HCT116 (cell line): Measurements from ENCODE around the gene FA2H. TPM values are rescaled to one million over a fixed set of nuclear protein-coding genes. Genes with fewer than 3 reads are reported as not detected.

ENCODE experiments used
- ATAC-seq: fragments of 200-7000 bp; cut with Tn5 transposase; 2 replicates; pipeline ENCODE4 v1.9.1; 2020; ENCODE audit warnings: mild to moderate bottlenecking, moderate library complexity
- BruUV-seq: library from RNA; stranded (reverse); fragments of 400-500 nt; replicated peaks from 2 replicates; lab custom pipeline; 2021; lab: Mats Ljungman, UMichigan
- CTCF ChIA-PET: fragments of 300-600 bp; sonication (Branson Sonifier 250); formaldehyde crosslinking; loops from one replicate; lab custom pipeline; 2021; ENCODE audit warnings: antibody characterized with exemption; lab: Charles Lee
- POLR2A ChIA-PET: fragments of 300-600, 350-600 bp; sonication (Branson Sonifier 250); formaldehyde crosslinking; loops from one replicate; lab custom pipeline; 2021; ENCODE audit warnings: antibody characterized with exemption; lab: Charles Lee
- RAD21 ChIA-PET, 2 experiments: fragments of 300-600 bp; sonication (Branson Sonifier 250); formaldehyde crosslinking; loops; one replicate each; lab custom pipeline; 2023; ENCODE audit warnings: low total read pairs in 2 of 2; ENCODE audit not compliant: uncharacterized antibody in 2 of 2, unreplicated experiment in 2 of 2, low non-redundant PET in 1 of 2; lab: Charles Lee
- DNase-seq: peaks from one replicate; pipeline ENCODE4 v3.0.0-alpha.2; 2010; ENCODE audit warnings: low read depth, low spot score
- H2AFZ ChIP-seq: fragments of 200-600 bp; shearing (Covaris generic), sonication (generic); 2 replicates; pipeline ENCODE4 v1.6.1; 2017; ENCODE audit warnings: low read depth, mixed run types, mixed read lengths, antibody characterized with exemption, low read length; ENCODE audit not compliant: poor library complexity, severe bottlenecking
- H3K27ac ChIP-seq: 2 replicates; pipeline ENCODE4 v1.5.1; 2012; ENCODE audit warnings: low read depth, low read length
- H3K27me3 ChIP-seq: fragments of 200-600 bp; sonication (generic); 2 replicates; pipeline ENCODE4 v1.6.1; 2016; ENCODE audit warnings: mixed run types, low read length, mixed read lengths; ENCODE audit not compliant: insufficient read depth
- H3K36me3 ChIP-seq, 2 experiments: fragments of 200-500 bp in 1 of 2; fragments of 200-600 bp in 1 of 2; sonication (Bioruptor generic) in 1 of 2; sonication (generic) in 1 of 2; 2 replicates each; pipeline versions ENCODE4 v1.5.1 to v1.6.1; 2014 to 2016; ENCODE audit warnings: low read length in 2 of 2, inconsistent platforms in 1 of 2, mixed read lengths in 1 of 2, mixed run types in 1 of 2; ENCODE audit not compliant: insufficient read depth in 2 of 2, control insufficient read depth in 1 of 2
- H3K4me1 ChIP-seq, 2 experiments: fragments of 200-600 bp in 1 of 2; sonication (generic) in 1 of 2; 2 replicates each; pipeline versions ENCODE4 v1.5.1 to v1.6.1; 2012 to 2017; ENCODE audit warnings: low read length in 2 of 2, inconsistent platforms in 1 of 2, mild to moderate bottlenecking in 1 of 2, mixed read lengths in 1 of 2, mixed run types in 1 of 2, moderate library complexity in 1 of 2; ENCODE audit not compliant: insufficient read depth in 2 of 2, control insufficient read depth in 1 of 2
- H3K4me2 ChIP-seq: fragments of 200-600 bp; sonication (generic); 2 replicates; pipeline ENCODE4 v1.6.1; 2017; ENCODE audit warnings: mixed run types, low read length, mixed read lengths
- H3K4me3 ChIP-seq, 2 experiments: fragments of 200-600 bp in 1 of 2; sonication (generic) in 1 of 2; replicated peaks in 1 of 2; 2 replicates each; pipeline ENCODE4 v1.5.1; 2011 to 2016; ENCODE audit warnings: low read length in 2 of 2, control low read depth in 1 of 2, low read depth in 1 of 2, mild to moderate bottlenecking in 1 of 2, mixed read lengths in 1 of 2, mixed run types in 1 of 2
- H3K79me2 ChIP-seq: fragments of 200-600 bp; sonication (generic); 2 replicates; pipeline ENCODE4 v1.6.1; 2017; ENCODE audit warnings: mild to moderate bottlenecking, mixed run types, low read length, moderate library complexity, mixed read lengths; ENCODE audit not compliant: insufficient read depth
- H3K9ac ChIP-seq: fragments of 200-600 bp; sonication (generic); 2 replicates; pipeline ENCODE4 v1.6.1; 2016; ENCODE audit warnings: low read length, mixed read lengths
- H3K9me2 ChIP-seq: fragments of 200-600 bp; sonication (generic), shearing (Covaris generic); 2 replicates; pipeline ENCODE4 v1.6.1; 2017; ENCODE audit warnings: mixed run types, mild to moderate bottlenecking, moderate library complexity; ENCODE audit not compliant: insufficient read depth
- H3K9me3 ChIP-seq, 2 experiments: fragments of 200-500 bp in 1 of 2; fragments of 200-600 bp in 1 of 2; sonication (Bioruptor generic) in 1 of 2; sonication (generic) in 1 of 2; 2 replicates each; pipeline ENCODE4 v1.6.1; 2014 to 2017; ENCODE audit warnings: low read length in 2 of 2, mixed read lengths in 2 of 2, inconsistent platforms in 1 of 2, low read depth in 1 of 2, mild to moderate bottlenecking in 1 of 2, mixed run types in 1 of 2, moderate library complexity in 1 of 2; ENCODE audit not compliant: control insufficient read depth in 1 of 2, insufficient read depth in 1 of 2
- H4K20me1 ChIP-seq: fragments of 200-600 bp; sonication (generic), shearing (Covaris generic); 2 replicates; pipeline ENCODE4 v1.6.1; 2017; ENCODE audit warnings: mixed run types, mild to moderate bottlenecking, moderate library complexity; ENCODE audit not compliant: insufficient read depth
- CBX3 ChIP-seq: IDR thresholded peaks from 2 replicates; pipeline ENCODE4 v1.6.1; 2012; ENCODE audit warnings: low read depth
- CEBPB ChIP-seq: IDR thresholded peaks from 2 replicates; pipeline ENCODE4 v1.6.1; 2012; ENCODE audit warnings: low read depth
- ELF1 ChIP-seq: IDR thresholded peaks from 2 replicates; pipeline ENCODE4 v1.6.1; 2012; ENCODE audit warnings: low read depth, borderline replicate concordance
- EZH2phosphoT487 ChIP-seq: fragments of 200-600 bp; IDR thresholded peaks from 2 replicates; pipeline ENCODE4 v1.6.1; 2018; ENCODE audit warnings: antibody characterized with exemption, borderline replicate concordance
- MAX ChIP-seq: IDR thresholded peaks from 2 replicates; pipeline ENCODE4 v1.6.1; 2012
- SIN3A ChIP-seq: IDR thresholded peaks from 2 replicates; pipeline ENCODE4 v1.6.1; 2012; ENCODE audit warnings: low read depth
- SP1 ChIP-seq: IDR thresholded peaks from 2 replicates; pipeline ENCODE4 v1.6.1; 2012; ENCODE audit warnings: low read depth
- SRF ChIP-seq: IDR thresholded peaks from 2 replicates; pipeline ENCODE4 v1.6.1; 2012; ENCODE audit warnings: low read depth
- TCF7L2 ChIP-seq: IDR thresholded peaks from 2 replicates; pipeline ENCODE4 v1.7.0; 2011; ENCODE audit warnings: borderline replicate concordance, inconsistent platforms; ENCODE audit not compliant: insufficient read depth, insufficient read length; ENCODE audit errors: extremely low read depth
- ZBTB33 ChIP-seq: IDR thresholded peaks from 2 replicates; pipeline ENCODE4 v1.6.1; 2011; ENCODE audit warnings: mild to moderate bottlenecking, low read length, moderate library complexity; ENCODE audit not compliant: insufficient replicate concordance; ENCODE audit errors: extremely low read depth
- ZFX ChIP-seq: fragments of 450-650 bp; IDR thresholded peaks from 2 replicates; pipeline ENCODE4 v1.6.1; 2017
- ZNF274 ChIP-seq: fragments of 200-500 bp; sonication (Bioruptor generic); IDR thresholded peaks from 2 replicates; pipeline ENCODE4 v1.6.1; 2014; ENCODE audit warnings: mild to moderate bottlenecking, low read depth, low read length, inconsistent platforms
- intact Hi-C: fragments of 100-400 bp; cut with micrococcal nuclease; formaldehyde crosslinking; loops from 2 replicates; pipeline ENCODE4 v1.10.0; 2022
- total RNA-seq: library from RNA; stranded (reverse); gene quantifications from one replicate; pipeline ENCODE4 v1.2.1, GENCODE V29; 2021; ENCODE audit not compliant: unreplicated experiment

The FA2H gene
- total RNA-seq, 1 experiment from 2014 or later, result 11.1 TPM

GRCh38 chr16:74752756-74753155 is 21.9 kb downstream of the FA2H start:
- no peak for DNase-seq
- no peaks in the 10 kb centered on the region for H3K9me2 ChIP-seq
- no peak overlapping the region for H3K4me3 ChIP-seq
- no peaks in the 10 kb centered on the region for H3K79me2 ChIP-seq
- TF ChIP-seq SIN3A, result no peak
- no peak for TF ChIP-seq TCF7L2
- no peak for TF ChIP-seq CBX3
- TF ChIP-seq SP1, result no peak
- TF ChIP-seq CEBPB, result no peak
- no peak for TF ChIP-seq EZH2phosphoT487
- no peak for TF ChIP-seq MAX
- no peak for TF ChIP-seq ZFX
- no peak for TF ChIP-seq SRF
- TF ChIP-seq ZNF274, result no peak
- TF ChIP-seq ZBTB33, result no peak
- TF ChIP-seq ELF1, result no peak
- TF ChIP-seq, all 23 proteins: peak for 0
- POLR2A ChIA-PET, result interaction anchor here (0.9 kb wide), 1 partner anchor 9 kb away, joined by 3 read pairs; no protein-coding TSS in a partner anchor
- no TSS peak for BruUV-seq
- H2AFZ ChIP-seq, result no peak overlapping the region
- RAD21 ChIA-PET, result no interaction called here
- no peaks in the 10 kb centered on the region for H4K20me1 ChIP-seq
- no peaks in the 10 kb centered on the region for H3K27me3 ChIP-seq
- H3K4me2 ChIP-seq, result no peak overlapping the region
- ATAC-seq, result no peak
- no peak overlapping the region for H3K9ac ChIP-seq
- CTCF ChIA-PET, result interaction anchor here (0.9 kb wide), 1 partner anchor 9 kb away, joined by 3 read pairs; no protein-coding TSS in a partner anchor
- no peak overlapping the region for H3K27ac ChIP-seq
- no peaks in the 10 kb centered on the region for H3K36me3 ChIP-seq
- intact Hi-C loops, result no loop called here
- H3K9me3 ChIP-seq, result no peaks in the 10 kb centered on the region
- H3K4me1 ChIP-seq, result no peaks in the 10 kb centered on the region
